ENCODE measurements around the gene AK2.

Gene AK2

GRCh38 chr1:33021567-33022431 is 14.9 kb downstream of the AK2 start:
- DNase-seq: no peak

GRCh38 chr1:33018112-33018511 is 18.6 kb downstream of the AK2 start:
- no peak for DNase-seq

GRCh38 chr1:33017175-33017574 is 19.5 kb downstream of the AK2 start:
- no peak for DNase-seq

GRCh38 chr1:33015216-33015615 is 21.5 kb downstream of the AK2 start:
- no peak for DNase-seq

GRCh38 chr1:33014464-33015163 is 22.1 kb downstream of the AK2 start:
- DNase-seq: no peak

- DNase-seq: no peak
Measured at GRCh38 chr1:33013791-33014190, 22.9 kb downstream of the AK2 start.

- no peak for DNase-seq
Measured at GRCh38 chr1:33012165-33012564, 24.5 kb downstream of the AK2 start.

GRCh38 chr1:33010932-33011731 is 25.6 kb downstream of the AK2 start:
- DNase-seq: no peak

- peak; percentile 88 for DNase-seq
Measured at GRCh38 chr1:33009561-33009960, 27.1 kb downstream of the AK2 start.

- DNase-seq: no peak
Measured at GRCh38 chr1:33008051-33008914, 28.4 kb downstream of the AK2 start.

- DNase-seq: peak; percentile 38
Measured at GRCh38 chr1:33007190-33008050, 29.3 kb downstream of the AK2 start.

- DNase-seq: no peak
Measured at GRCh38 chr1:33005838-33006421, 30.8 kb downstream of the AK2 start.

GRCh38 chr1:33005117-33005837 is 31.4 kb downstream of the AK2 start:
- DNase-seq: no peak

GRCh38 chr1:33004613-33005012 is 32.1 kb downstream of the AK2 start:
- DNase-seq: no peak

- no peak for DNase-seq
Measured at GRCh38 chr1:33003657-33004056, 33.0 kb downstream of the AK2 start.

GRCh38 chr1:33002006-33002405 is 34.7 kb downstream of the AK2 start:
- no peak for DNase-seq

- peak; percentile 36 for DNase-seq
Measured at GRCh38 chr1:33001282-33001681, 35.4 kb downstream of the AK2 start.

GRCh38 chr1:33000427-33001026 is 36.2 kb downstream of the AK2 start:
- no peak for DNase-seq

GRCh38 chr1:32998997-32999396 is 37.7 kb downstream of the AK2 start:
- no peak for DNase-seq

GRCh38 chr1:32998064-32998463 is 38.6 kb downstream of the AK2 start:
- DNase-seq: no peak
